OCI-LY1 (cell line): Measurements from ENCODE around the gene MAP4.
"Not testable (repeated sequence)": the region's sequence is repeated elsewhere in the genome, so short reads cannot be mapped to it uniquely, and the experiment has no call there.

ENCODE experiments used
- H2AFZ ChIP-seq: fragments of 200-600 bp; sonication (generic), shearing (Covaris generic); 2 replicates; pipeline ENCODE4 v1.6.0; 2014; ENCODE audit warnings: antibody characterized with exemption, mild to moderate bottlenecking, low read length
- H3F3A ChIP-seq: fragments of 200-600 bp; sonication (generic), shearing (Covaris generic); 2 replicates; pipeline ENCODE4 v1.6.0; 2014; ENCODE audit warnings: mild to moderate bottlenecking, antibody characterized with exemption, low read length, moderate library complexity; ENCODE audit not compliant: insufficient read depth
- H3K27ac ChIP-seq: fragments of 200-600 bp; sonication (generic); 2 replicates; pipeline ENCODE4 v1.5.1; 2014; ENCODE audit warnings: low read length, mixed run types, mild to moderate bottlenecking, low read depth; ENCODE audit not compliant: poor library complexity, severe bottlenecking
- H3K27me3 ChIP-seq: fragments of 200-600 bp; sonication (generic); 2 replicates; pipeline ENCODE4 v1.6.0; 2014; ENCODE audit warnings: antibody characterized with exemption, mild to moderate bottlenecking, low read length, moderate library complexity; ENCODE audit not compliant: insufficient read depth
- H3K36me3 ChIP-seq: fragments of 200-600 bp; sonication (generic); 2 replicates; pipeline ENCODE4 v1.6.1; 2014; ENCODE audit warnings: mild to moderate bottlenecking, antibody characterized with exemption, low read length, moderate library complexity, mixed read lengths; ENCODE audit not compliant: insufficient read depth
- H3K4me1 ChIP-seq: fragments of 200-600 bp; sonication (generic); 2 replicates; pipeline ENCODE4 v1.5.1; 2014; ENCODE audit warnings: mild to moderate bottlenecking, low read length, moderate library complexity; ENCODE audit not compliant: insufficient read depth, severe bottlenecking
- H3K4me2 ChIP-seq: fragments of 200-600 bp; sonication (generic), shearing (Covaris generic); 2 replicates; pipeline ENCODE4 v1.6.1; 2014; ENCODE audit warnings: low read length
- H3K4me3 ChIP-seq: fragments of 200-600 bp; sonication (generic); 2 replicates; pipeline ENCODE4 v1.5.1; 2014; ENCODE audit warnings: low read length, low read depth, mild to moderate bottlenecking, mixed read lengths; ENCODE audit not compliant: poor library complexity, severe bottlenecking
- H3K79me2 ChIP-seq: fragments of 200-600 bp; shearing (Covaris generic); 2 replicates; pipeline ENCODE4 v1.6.1; 2016; ENCODE audit warnings: mixed run types, low read length, mixed read lengths; ENCODE audit not compliant: insufficient read depth
- H3K9ac ChIP-seq: fragments of 200-600 bp; sonication (generic), shearing (Covaris generic); 2 replicates; pipeline ENCODE4 v1.6.1; 2014; ENCODE audit warnings: mild to moderate bottlenecking, low read length, mixed read lengths
- H3K9me2 ChIP-seq: fragments of 200-600 bp; sonication (generic), shearing (Covaris generic); 2 replicates; pipeline ENCODE4 v1.6.1; 2014; ENCODE audit warnings: low read depth, mild to moderate bottlenecking, low read length, mixed read lengths
- H3K9me3 ChIP-seq: fragments of 200-600 bp; shearing (Covaris generic); 2 replicates; pipeline ENCODE4 v1.6.1; 2014; ENCODE audit warnings: low read length, mixed read lengths
- H4K20me1 ChIP-seq: fragments of 200-600 bp; sonication (generic), shearing (Covaris generic); 2 replicates; pipeline ENCODE4 v1.6.0; 2016; ENCODE audit warnings: mild to moderate bottlenecking, low read length; ENCODE audit not compliant: insufficient read depth
- CTCF ChIP-seq: fragments of 200-600 bp; sonication (generic), shearing (Covaris generic); IDR thresholded peaks from 2 replicates; pipeline ENCODE4 v1.5.1; 2017; ENCODE audit warnings: mild to moderate bottlenecking, antibody characterized with exemption, low read length, moderate library complexity, mixed read lengths
- EZH2 ChIP-seq: fragments of 200-600 bp; sonication (generic), shearing (Covaris generic); IDR thresholded peaks from 2 replicates; pipeline ENCODE4 v1.8.0; 2017; ENCODE audit warnings: borderline replicate concordance, mixed run types, mild to moderate bottlenecking, antibody characterized with exemption, low read length, moderate library complexity, mixed read lengths

The MAP4 gene

GRCh38 chr3:48064292-48064829 is 48.1 kb upstream of the MAP4 start:
- TF ChIP-seq CTCF: no peak
- TF ChIP-seq EZH2: no peak
- H3K79me2 ChIP-seq: peaks cover 9% of the 10 kb centered on the region
- H3K4me3 ChIP-seq: no peak overlapping the region
- H3K27ac ChIP-seq: no peak overlapping the region
- H3K9me3 ChIP-seq: no peaks in the 10 kb centered on the region
- H3K36me3 ChIP-seq: peaks cover 11% of the 10 kb centered on the region
- H4K20me1 ChIP-seq: no peaks in the 10 kb centered on the region
- H2AFZ ChIP-seq: no peak overlapping the region
- no peaks in the 10 kb centered on the region for H3K27me3 ChIP-seq
- H3F3A ChIP-seq: no peaks in the 10 kb centered on the region
- H3K4me2 ChIP-seq: no peak overlapping the region
- no peaks in the 10 kb centered on the region for H3K4me1 ChIP-seq
- no peak overlapping the region for H3K9ac ChIP-seq
- H3K9me2 ChIP-seq: no peaks in the 10 kb centered on the region

DNA sequence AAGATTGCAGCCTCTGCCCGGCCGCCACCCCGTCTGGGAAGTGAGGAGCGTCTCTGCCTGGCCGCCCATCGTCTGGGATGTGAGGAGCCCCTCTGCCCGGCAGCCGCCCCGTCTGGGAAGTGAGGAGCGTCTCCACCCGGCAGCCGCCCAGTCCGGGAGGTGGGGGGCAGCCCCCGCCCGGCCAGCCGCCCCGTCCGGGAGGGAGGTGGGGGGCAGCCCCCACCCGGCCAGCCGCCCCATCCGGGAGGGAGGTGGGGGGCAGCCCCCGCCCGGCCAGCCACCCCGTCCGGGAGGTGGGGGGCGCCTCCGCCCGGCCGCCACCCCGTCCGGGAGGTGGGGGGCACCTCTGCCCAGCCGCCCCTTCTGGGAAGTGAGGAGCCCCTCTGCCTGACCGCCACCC is 45.4 kb upstream of the MAP4 start:
- not testable (repeated sequence) for H3F3A ChIP-seq, H3K9ac ChIP-seq, H2AFZ ChIP-seq, H3K4me1 ChIP-seq, H3K4me2 ChIP-seq, H3K27ac ChIP-seq, H3K9me2 ChIP-seq, H3K27me3 ChIP-seq, H3K4me3 ChIP-seq, H4K20me1 ChIP-seq, H3K9me3 ChIP-seq
- peaks cover 11% of the 10 kb centered on the region for H3K36me3 ChIP-seq
- peaks cover 12% of the 10 kb centered on the region; the same call in 1 of the 2 replicates for H3K79me2 ChIP-seq

DNA sequence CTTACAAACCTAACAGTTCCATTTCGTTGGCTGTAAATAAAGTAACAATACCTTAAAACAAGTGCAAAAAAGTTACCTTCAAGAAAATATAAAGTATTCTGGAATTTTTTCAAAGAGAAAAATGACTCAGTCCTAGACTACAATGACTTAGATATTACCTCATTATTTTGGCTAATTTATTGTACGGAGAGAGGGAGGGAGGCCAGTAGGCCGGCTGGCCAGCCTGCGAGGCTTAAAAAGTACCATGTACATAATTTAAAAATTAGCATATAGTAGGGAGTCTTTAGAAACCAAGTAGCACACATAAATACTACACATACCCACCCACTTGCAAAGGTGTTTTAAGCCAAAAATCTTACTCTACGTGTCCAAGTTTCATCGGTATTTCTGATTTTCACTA is 41.9 kb upstream of the MAP4 start:
- Histone ChIP-seq H3K9ac (no peak overlapping the region), H3K27ac (no peak overlapping the region), H2AFZ (no peak overlapping the region), H3K36me3 (peaks cover 7% of the 10 kb centered on the region), H3K4me2 (no peak overlapping the region), H3K9me3 (0 out of 2 replicates have a peak, but pooled peaks cover 3% of the 10 kb centered on the region), H3K79me2 (0 out of 2 replicates have a peak, but pooled peaks cover 14% of the 10 kb centered on the region), H3K27me3 (no peaks in the 10 kb centered on the region), H3F3A (peaks cover 5% of the 10 kb centered on the region; the same call in 1 of the 2 replicates), H3K4me3 (no peak overlapping the region), H3K9me2 (no peaks in the 10 kb centered on the region), H3K4me1 (no peaks in the 10 kb centered on the region), H4K20me1 (no peaks in the 10 kb centered on the region)
- TF ChIP-seq EZH2 (no peak), CTCF (no peak)

- no peak overlapping the region for H3K4me2 ChIP-seq
- H3K9ac ChIP-seq: no peak overlapping the region
- H3K27ac ChIP-seq: no peak overlapping the region
- no peaks in the 10 kb centered on the region for H3K27me3 ChIP-seq
- H2AFZ ChIP-seq: no peak overlapping the region
- H3K36me3 ChIP-seq: peaks cover 5% of the 10 kb centered on the region; the same call in 1 of the 2 replicates
- H3K9me2 ChIP-seq: no peaks in the 10 kb centered on the region
- no peaks in the 10 kb centered on the region for H3K4me1 ChIP-seq
- H3F3A ChIP-seq: peaks cover 5% of the 10 kb centered on the region; the same call in 1 of the 2 replicates
- H3K79me2 ChIP-seq: peaks cover 20% of the 10 kb centered on the region; the same call in 1 of the 2 replicates
- H3K9me3 ChIP-seq: 0 out of 2 replicates have a peak, but pooled peaks cover 3% of the 10 kb centered on the region
- TF ChIP-seq EZH2: no peak
- TF ChIP-seq CTCF: no peak
- H4K20me1 ChIP-seq: no peaks in the 10 kb centered on the region
- no peak overlapping the region for H3K4me3 ChIP-seq
Measured at GRCh38 chr3:48057521-48057920, 41.3 kb upstream of the MAP4 start.
